AG04450 (cell line): Measurements from ENCODE around the gene KIF23. TPM values are rescaled to one million over a fixed set of nuclear protein-coding genes. Genes with fewer than 3 reads are reported as not detected.

Source experiments
- CTCF ChIA-PET: fragments of 300-600, 350-600 bp; formaldehyde crosslinking; extraction: SDS; loops from one replicate; lab custom pipeline; 2022; ENCODE audit warnings: antibody characterized with exemption, inconsistent platforms; lab: Charles Lee
- POLR2A ChIA-PET: fragments of 350-600 bp; formaldehyde crosslinking; extraction: SDS; loops from one replicate; lab custom pipeline; 2021; ENCODE audit warnings: antibody characterized with exemption, inconsistent platforms; lab: Yijun Ruan, JAX
- DNase-seq: peaks from one replicate; pipeline ENCODE4 v3.0.0-alpha.2; 2011; ENCODE audit warnings: low read depth, low spot score
- H3K27ac ChIP-seq: one replicate; pipeline ENCODE4 v1.5.1; 2012; ENCODE audit warnings: low read depth, low read length, control low read depth
- H3K27me3 ChIP-seq: one replicate; pipeline ENCODE4 v1.6.0; 2012; ENCODE audit warnings: low read length; ENCODE audit not compliant: control insufficient read depth, insufficient read depth
- H3K4me3 ChIP-seq: 2 replicates; pipeline ENCODE4 v1.5.1; 2011; ENCODE audit warnings: mild to moderate bottlenecking, low read depth, low read length, control low read depth
- H3K9me3 ChIP-seq: 2 replicates; pipeline ENCODE4 v1.5.1; 2012; ENCODE audit warnings: low read length; ENCODE audit not compliant: control insufficient read depth, insufficient read depth
- polyA plus RNA-seq: library from polyadenylated mRNA; depleted of rRNA; stranded (reverse); fragments of >200 nt; gene quantifications from 2 replicates; pipeline ENCODE4 v1.2.3, GENCODE V29; 2011
- TF ChIP-seq, protein P1 (sequence below): IDR thresholded peaks from 2 replicates; pipeline ENCODE4 v1.5.1; 2011; ENCODE audit warnings: low read depth, low read length, control low read depth, inconsistent platforms

KIF23 gene
- polyA plus RNA-seq, 1 experiment = 20.0 TPM

DNA sequence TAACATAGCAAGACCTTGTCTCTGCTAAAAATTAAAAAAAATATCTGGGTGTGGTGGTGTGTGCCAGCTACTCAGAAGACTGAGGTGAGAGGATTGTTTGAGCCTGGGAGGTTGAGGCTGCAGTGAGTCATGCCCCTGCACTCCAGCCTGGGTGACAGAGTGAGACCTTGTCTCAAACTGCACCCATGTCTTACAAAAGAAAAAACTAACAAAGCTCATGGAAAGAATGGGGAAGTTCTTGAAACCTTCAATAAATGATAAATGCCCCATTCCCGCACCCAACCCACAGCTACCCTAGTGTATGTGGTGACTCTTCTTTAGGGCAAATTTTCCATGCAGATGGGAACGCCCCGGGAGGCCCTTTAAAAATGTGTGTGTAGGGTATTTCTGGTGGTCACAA is 66.8 kb downstream of the KIF23 start:
- TF ChIP-seq, protein P1, sequence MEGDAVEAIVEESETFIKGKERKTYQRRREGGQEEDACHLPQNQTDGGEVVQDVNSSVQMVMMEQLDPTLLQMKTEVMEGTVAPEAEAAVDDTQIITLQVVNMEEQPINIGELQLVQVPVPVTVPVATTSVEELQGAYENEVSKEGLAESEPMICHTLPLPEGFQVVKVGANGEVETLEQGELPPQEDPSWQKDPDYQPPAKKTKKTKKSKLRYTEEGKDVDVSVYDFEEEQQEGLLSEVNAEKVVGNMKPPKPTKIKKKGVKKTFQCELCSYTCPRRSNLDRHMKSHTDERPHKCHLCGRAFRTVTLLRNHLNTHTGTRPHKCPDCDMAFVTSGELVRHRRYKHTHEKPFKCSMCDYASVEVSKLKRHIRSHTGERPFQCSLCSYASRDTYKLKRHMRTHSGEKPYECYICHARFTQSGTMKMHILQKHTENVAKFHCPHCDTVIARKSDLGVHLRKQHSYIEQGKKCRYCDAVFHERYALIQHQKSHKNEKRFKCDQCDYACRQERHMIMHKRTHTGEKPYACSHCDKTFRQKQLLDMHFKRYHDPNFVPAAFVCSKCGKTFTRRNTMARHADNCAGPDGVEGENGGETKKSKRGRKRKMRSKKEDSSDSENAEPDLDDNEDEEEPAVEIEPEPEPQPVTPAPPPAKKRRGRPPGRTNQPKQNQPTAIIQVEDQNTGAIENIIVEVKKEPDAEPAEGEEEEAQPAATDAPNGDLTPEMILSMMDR = no peak
- H3K4me3 ChIP-seq = no peak overlapping the region
- no peak overlapping the region for H3K27ac ChIP-seq
- POLR2A ChIA-PET = interaction anchor here (0.6 kb wide), 1 partner anchor 1116 kb away, joined by 3 read pairs; no protein-coding TSS in a partner anchor
- peaks cover 36% of the 10 kb centered on the region for H3K27me3 ChIP-seq
- no peaks in the 10 kb centered on the region; the same call in 1 of the 2 replicates for H3K9me3 ChIP-seq
- CTCF ChIA-PET = interaction anchor here (1.7 kb wide), 1 partner anchor 1008 kb away, joined by 6 read pairs; no protein-coding TSS in a partner anchor
- DNase-seq = no peak

DNA sequence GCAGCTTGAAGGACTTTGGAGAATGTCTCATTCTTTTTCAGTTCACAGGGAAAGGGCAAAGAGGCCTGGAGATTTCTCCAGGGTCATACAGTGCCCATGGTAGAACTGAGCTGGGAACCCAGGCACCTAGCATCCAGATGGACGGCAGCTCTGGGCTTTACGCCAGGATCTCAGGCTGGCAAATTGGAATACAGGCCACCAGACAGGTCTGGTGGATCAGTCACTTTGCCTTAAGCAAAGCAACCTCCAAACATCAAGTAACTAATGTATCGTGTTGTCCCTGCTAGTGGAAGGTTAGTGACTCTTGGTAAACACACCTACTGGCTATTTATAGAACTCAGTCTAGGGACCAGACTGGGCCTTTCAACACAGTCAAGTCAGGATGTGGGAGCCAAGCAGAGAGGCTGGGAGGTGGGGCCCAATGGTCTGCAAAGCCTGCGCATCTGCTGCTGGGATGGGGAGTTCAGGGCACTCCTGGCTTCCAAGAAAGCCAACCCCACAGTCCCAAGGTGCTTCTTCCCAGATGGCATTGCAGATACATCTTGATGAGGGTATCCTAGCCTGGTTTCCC is 68.6 kb downstream of the KIF23 start:
- CTCF ChIA-PET = no interaction called here
- POLR2A ChIA-PET = no interaction called here
- H3K27ac ChIP-seq = no peak overlapping the region
- DNase-seq = no peak
- peaks cover 47% of the 10 kb centered on the region for H3K27me3 ChIP-seq
- TF ChIP-seq, protein P1 = no peak
- H3K4me3 ChIP-seq = no peak overlapping the region
- H3K9me3 ChIP-seq = no peaks in the 10 kb centered on the region; the same call in 1 of the 2 replicates

DNA sequence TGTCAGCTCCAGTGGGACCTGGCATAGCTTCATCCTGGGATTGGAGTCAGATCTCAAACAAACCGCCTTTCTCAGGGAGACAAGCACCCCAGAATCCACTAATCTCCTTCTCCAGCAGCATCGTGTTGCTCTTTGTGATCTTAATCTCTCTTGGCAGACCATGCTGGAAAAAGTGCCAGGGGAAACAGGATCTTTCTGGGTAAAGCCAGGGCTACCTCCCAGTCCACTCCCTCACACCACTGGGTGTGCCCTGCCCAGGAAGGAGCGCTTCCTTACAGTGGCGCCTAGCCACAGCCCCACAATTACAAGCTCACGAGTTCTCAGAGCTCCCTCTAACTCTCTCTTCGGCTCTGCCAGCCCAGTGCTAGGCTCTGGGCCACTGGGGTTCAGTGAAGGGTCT is 70.7 kb downstream of the KIF23 start:
- H3K9me3 ChIP-seq = no peaks in the 10 kb centered on the region; the same call in 1 of the 2 replicates
- no peak overlapping the region for H3K4me3 ChIP-seq
- no peak overlapping the region for H3K27ac ChIP-seq
- no peak for DNase-seq
- peaks cover 45% of the 10 kb centered on the region for H3K27me3 ChIP-seq
- POLR2A ChIA-PET = no interaction called here
- CTCF ChIA-PET = interaction anchor here (1.0 to 2.0 kb wide), 2 partner anchors 9 to 20 kb away, joined by 3 to 7 read pairs; no protein-coding TSS in a partner anchor
- TF ChIP-seq, protein P1 = no peak

DNA sequence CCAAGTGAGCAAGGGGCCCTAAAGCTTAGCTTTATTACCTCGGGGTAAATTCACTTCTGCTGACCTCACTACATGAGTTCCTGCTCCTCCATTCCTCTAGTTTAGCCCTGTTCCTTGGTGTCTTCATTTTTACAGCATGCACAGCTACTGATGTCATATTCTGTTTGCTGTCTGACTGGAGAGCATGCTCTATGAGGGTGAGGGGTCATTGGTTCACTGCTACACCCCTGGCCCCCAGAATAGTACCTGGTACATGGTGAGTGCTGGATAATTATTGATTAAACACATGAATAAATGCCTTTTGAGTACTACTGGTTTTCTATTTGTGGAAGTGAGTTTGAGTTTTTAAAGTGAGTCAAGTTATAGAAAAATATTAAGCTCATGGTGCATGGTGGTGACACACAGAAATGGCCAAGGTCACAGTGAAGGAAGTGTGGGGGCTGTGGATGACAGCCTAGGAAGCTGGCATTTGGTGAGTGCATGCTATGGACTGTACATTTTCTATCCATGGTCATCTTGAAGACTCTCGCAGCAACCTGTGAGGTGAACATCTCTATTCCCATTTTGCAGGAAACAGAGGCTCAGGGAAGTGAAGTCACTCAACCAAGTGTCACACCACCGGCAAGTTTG is 72.4 kb downstream of the KIF23 start:
- Histone ChIP-seq H3K4me3 (no peak overlapping the region), H3K27me3 (peaks cover 55% of the 10 kb centered on the region), H3K9me3 (no peaks in the 10 kb centered on the region), H3K27ac (no peak overlapping the region)
- ChIA-PET POLR2A (no interaction called here), CTCF (interaction anchor here (1.0 to 2.3 kb wide), 3 partner anchors 8 to 605 kb away, joined by 3 to 11 read pairs (median 7); no protein-coding TSS in a partner anchor)
- TF ChIP-seq, protein P1 = no peak
- no peak for DNase-seq

DNA sequence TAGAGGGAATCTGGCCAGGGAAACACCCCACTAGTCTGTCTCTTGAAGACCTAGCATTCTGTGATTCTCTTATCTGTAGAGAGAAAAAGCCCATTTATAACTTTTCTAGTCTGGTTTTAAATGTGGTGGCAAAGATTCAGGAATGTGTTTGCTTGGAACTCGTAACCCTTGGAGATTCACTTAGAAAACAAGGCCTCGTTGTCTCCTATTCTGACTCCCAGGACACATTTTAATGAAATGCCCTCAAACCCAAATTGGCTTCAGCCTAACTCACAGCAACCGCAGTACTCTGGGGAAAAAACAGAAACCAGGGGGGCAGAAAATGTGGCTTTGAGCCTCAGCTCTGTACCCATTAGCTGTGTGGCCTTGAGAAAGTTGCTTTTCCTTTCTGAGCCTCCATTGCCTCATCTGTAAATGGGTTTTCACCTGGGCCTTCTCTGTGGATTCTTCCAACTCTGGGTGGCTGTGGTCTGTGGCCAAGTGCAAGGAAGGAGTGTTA is 75.0 kb downstream of the KIF23 start:
- H3K4me3 ChIP-seq = no peak overlapping the region
- DNase-seq = no peak
- H3K9me3 ChIP-seq = no peaks in the 10 kb centered on the region
- no peak overlapping the region for H3K27ac ChIP-seq
- H3K27me3 ChIP-seq = peaks cover 46% of the 10 kb centered on the region
- ChIA-PET CTCF (interaction anchor here (2.7 kb wide), 1 partner anchor 11 kb away, joined by 17 read pairs; no protein-coding TSS in a partner anchor), POLR2A (no interaction called here)
- TF ChIP-seq, protein P1 = no peak
